HFFc6 (cell line): ENCODE measurements around the gene KLK8. TPM values are rescaled to one million over a fixed set of nuclear protein-coding genes. Genes with fewer than 3 reads are reported as not detected.

Experiments
- DNase-seq: peaks from one replicate; pipeline ENCODE4 v3.0.0-alpha.2; 2018
- H3K27ac Mint-ChIP-seq: 2 replicates; pipeline ENCODE4 v1.8.0; 2020; ENCODE audit warnings: mild to moderate bottlenecking, mixed read lengths
- H3K27me3 Mint-ChIP-seq: 2 replicates; pipeline ENCODE4 v1.8.0; 2021; ENCODE audit warnings: mild to moderate bottlenecking, moderate library complexity, mixed read lengths; ENCODE audit not compliant: insufficient read depth
- H3K36me3 Mint-ChIP-seq: 2 replicates; pipeline ENCODE4 v1.8.0; 2021; ENCODE audit warnings: low read depth, mixed read lengths
- H3K4me1 Mint-ChIP-seq: 2 replicates; pipeline ENCODE4 v1.8.0; 2020; ENCODE audit warnings: low read depth, mixed read lengths
- H3K4me3 Mint-ChIP-seq: 2 replicates; pipeline ENCODE4 v1.8.0; 2020; ENCODE audit warnings: mild to moderate bottlenecking, moderate library complexity, mixed read lengths
- H3K9me3 Mint-ChIP-seq: 2 replicates; pipeline ENCODE4 v1.8.0; 2020; ENCODE audit warnings: mild to moderate bottlenecking, mixed read lengths
- total RNA-seq, 6 experiments: library from RNA; stranded (reverse); fragmentation: NEBNext Ultra II Directional; extraction: Animal tissue kit (Norgen Biotek cat#: 25700); gene quantifications; 2 replicates in 1 of 6; 3 replicates in 5 of 6; pipeline ENCODE4 v1.2.3, GENCODE V29; 2021
- TF ChIP-seq, protein P1 (sequence below): fragments of 200-600 bp; sonication (generic); IDR thresholded peaks from 2 replicates; pipeline ENCODE4 v1.5.0; 2021; ENCODE audit warnings: antibody characterized with exemption, mild to moderate bottlenecking

KLK8 gene
- total RNA-seq, 6 experiments from 2014 or later, result not detected

DNA sequence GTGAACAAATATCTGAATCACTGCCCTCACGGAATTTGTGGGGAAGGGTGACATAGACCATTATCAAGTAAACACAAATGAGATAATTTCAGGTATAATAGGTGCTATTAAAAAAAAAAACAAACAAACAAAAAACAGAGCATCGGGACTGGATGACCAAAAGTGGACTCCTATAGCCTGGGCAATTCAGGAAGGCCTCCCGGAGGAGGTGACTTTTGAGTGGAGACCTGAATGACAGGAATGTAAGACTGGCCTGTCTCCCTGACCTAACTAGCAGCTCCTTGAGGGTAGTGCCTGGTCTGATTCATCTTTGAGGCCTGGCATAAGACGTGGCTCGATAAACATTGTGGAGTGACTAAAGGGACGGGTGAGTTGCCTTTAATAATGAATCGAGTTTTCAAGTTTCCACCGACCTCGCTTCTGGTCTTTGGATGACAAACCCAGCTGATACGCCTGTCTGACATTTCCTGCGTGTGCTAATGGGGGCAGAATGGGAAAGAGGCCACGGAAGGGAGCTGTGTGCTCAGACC, 11.3 kb upstream of the KLK8 start:
- TF ChIP-seq, protein P1, sequence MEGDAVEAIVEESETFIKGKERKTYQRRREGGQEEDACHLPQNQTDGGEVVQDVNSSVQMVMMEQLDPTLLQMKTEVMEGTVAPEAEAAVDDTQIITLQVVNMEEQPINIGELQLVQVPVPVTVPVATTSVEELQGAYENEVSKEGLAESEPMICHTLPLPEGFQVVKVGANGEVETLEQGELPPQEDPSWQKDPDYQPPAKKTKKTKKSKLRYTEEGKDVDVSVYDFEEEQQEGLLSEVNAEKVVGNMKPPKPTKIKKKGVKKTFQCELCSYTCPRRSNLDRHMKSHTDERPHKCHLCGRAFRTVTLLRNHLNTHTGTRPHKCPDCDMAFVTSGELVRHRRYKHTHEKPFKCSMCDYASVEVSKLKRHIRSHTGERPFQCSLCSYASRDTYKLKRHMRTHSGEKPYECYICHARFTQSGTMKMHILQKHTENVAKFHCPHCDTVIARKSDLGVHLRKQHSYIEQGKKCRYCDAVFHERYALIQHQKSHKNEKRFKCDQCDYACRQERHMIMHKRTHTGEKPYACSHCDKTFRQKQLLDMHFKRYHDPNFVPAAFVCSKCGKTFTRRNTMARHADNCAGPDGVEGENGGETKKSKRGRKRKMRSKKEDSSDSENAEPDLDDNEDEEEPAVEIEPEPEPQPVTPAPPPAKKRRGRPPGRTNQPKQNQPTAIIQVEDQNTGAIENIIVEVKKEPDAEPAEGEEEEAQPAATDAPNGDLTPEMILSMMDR, result no peak
- H3K27ac Mint-ChIP-seq, result no peak overlapping the region
- H3K4me1 Mint-ChIP-seq, result no peaks in the 10 kb centered on the region
- peaks cover 37% of the 10 kb centered on the region for H3K9me3 Mint-ChIP-seq
- no peaks in the 10 kb centered on the region; the same call in 1 of the 2 replicates for H3K36me3 Mint-ChIP-seq
- DNase-seq, result no peak
- H3K27me3 Mint-ChIP-seq, result peaks cover 17% of the 10 kb centered on the region
- no peak overlapping the region for H3K4me3 Mint-ChIP-seq

- Mint-ChIP-seq H3K27ac (no peak overlapping the region), H3K4me1 (no peaks in the 10 kb centered on the region), H3K4me3 (no peak overlapping the region; the same call in 1 of the 2 replicates), H3K9me3 (peaks cover 51% of the 10 kb centered on the region), H3K27me3 (peaks cover 8% of the 10 kb centered on the region), H3K36me3 (no peaks in the 10 kb centered on the region; the same call in 1 of the 2 replicates)
- TF ChIP-seq, protein P1, result no peak
- no peak for DNase-seq
Measured at GRCh38 chr19:51010066-51010795, 8.8 kb upstream of the KLK8 start.

GRCh38 chr19:51009061-51009891, 7.9 kb upstream of the KLK8 start:
- DNase-seq, result no peak
- Mint-ChIP-seq H3K9me3 (peaks cover 47% of the 10 kb centered on the region), H3K36me3 (no peaks in the 10 kb centered on the region; the same call in 1 of the 2 replicates), H3K4me3 (no peak overlapping the region), H3K27ac (no peak overlapping the region), H3K27me3 (peaks cover 2% of the 10 kb centered on the region), H3K4me1 (no peaks in the 10 kb centered on the region)
- TF ChIP-seq, protein P1, result no peak

DNA sequence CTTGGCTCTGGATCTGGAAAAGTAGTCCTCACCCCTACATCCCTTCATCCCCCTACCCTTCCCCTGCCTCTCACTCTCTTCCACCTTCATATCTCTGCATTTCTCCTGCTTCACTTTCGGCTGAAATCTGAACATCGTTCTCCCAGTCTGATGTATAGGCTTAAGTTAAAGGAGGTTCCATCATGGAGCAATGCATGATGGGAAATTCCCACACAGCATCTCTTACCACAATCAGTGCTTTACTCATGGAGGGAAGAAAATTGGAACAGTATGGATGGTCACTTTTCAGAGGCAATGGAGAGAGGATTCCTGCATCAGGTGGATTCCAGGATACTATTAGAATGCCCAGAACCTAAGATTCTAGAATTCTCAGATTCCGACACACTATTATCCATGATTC, 6.1 kb upstream of the KLK8 start:
- TF ChIP-seq, protein P1, result no peak
- no peak for DNase-seq
- H3K27ac Mint-ChIP-seq, result no peak overlapping the region
- H3K9me3 Mint-ChIP-seq, result peaks cover 47% of the 10 kb centered on the region
- no peaks in the 10 kb centered on the region for H3K4me1 Mint-ChIP-seq
- H3K4me3 Mint-ChIP-seq, result no peak overlapping the region
- peaks cover 3% of the 10 kb centered on the region for H3K27me3 Mint-ChIP-seq
- H3K36me3 Mint-ChIP-seq, result peaks cover 4% of the 10 kb centered on the region

- Mint-ChIP-seq H3K4me3 (no peak overlapping the region), H3K36me3 (peaks cover 4% of the 10 kb centered on the region), H3K4me1 (no peaks in the 10 kb centered on the region), H3K27ac (no peak overlapping the region), H3K9me3 (peaks cover 56% of the 10 kb centered on the region), H3K27me3 (peaks cover 3% of the 10 kb centered on the region)
- TF ChIP-seq, protein P1, result no peak
- DNase-seq, result no peak
Measured at GRCh38 chr19:51006406-51006805, 5.0 kb upstream of the KLK8 start.
